DMS53 treated with DMSO at 0.1 percent for 48 hours (cell line): Measurements from ENCODE around the gene MRGPRX2.

Experiments
- DNase-seq: peaks from one replicate; lab custom pipeline; 2025; ENCODE audit not compliant: unreplicated experiment; lab: John Stamatoyannopoulos, UW

MRGPRX2 gene

DNA sequence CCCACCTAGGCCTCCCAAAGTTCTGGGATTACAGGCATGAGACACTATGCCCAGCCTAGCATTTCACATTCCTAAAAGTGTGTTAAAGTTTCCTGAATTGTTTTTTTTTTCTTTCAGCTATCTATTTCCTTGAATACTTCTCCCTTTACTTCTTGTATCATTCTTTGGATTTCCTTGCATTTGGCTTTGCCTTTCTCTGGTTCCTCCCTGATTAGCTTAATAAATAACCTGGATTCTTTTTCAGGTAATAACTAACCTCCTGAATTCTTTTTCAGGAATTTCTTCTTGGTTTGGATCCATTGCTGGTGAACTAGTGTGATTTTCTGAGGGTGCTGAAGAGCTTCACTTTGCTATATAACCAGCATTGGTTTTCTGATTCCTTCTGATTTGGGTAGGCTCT lies 47.9 kb downstream of the MRGPRX2 start:
- DNase-seq: no peak
